Fibroblast of pulmonary artery (primary cell): ENCODE results near the gene RPL27.

Experiments used
- DNase-seq: peaks from one replicate; pipeline ENCODE4 v3.0.0-alpha.2; 2010; ENCODE audit warnings: low read depth
- H3K4me3 ChIP-seq: replicated peaks from 2 replicates; pipeline ENCODE4 v1.5.1; 2011; ENCODE audit warnings: low read depth, mild to moderate bottlenecking, control low read depth, low read length, moderate library complexity
- CTCF ChIP-seq: IDR thresholded peaks from 2 replicates; pipeline ENCODE4 v1.5.1; 2011; ENCODE audit warnings: mild to moderate bottlenecking, control low read depth, low read length, inconsistent platforms; ENCODE audit errors: missing control alignments

RPL27 gene

DNA sequence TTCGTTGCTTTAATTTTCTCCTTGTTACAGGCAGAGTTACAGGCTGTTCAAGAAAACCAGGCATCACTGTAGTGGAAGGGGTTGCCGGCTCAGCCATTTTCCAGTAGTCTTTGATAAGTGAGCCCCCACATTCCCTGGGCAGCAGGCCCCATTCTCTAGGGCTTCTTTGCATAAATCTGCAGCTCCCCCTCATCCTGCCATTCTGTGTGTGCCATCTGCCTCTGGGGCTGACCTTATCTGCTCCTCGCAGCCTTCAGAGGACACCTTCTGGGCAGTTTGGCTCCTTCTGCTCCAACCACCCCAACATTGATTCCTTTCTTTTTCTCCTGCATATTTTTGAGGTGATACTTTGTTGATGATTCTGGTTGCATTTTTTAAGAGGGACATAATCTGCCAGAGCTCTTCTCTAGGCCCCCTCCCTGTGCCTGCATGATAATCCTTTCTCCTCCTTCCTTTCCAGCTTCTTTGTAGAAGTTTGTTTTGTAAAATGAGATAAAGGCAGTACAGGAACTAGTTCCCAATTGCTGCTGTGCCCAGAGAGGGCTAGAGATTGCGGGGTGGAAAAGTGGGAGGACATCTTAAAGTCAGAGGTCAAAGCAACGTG lies 43.9 kb downstream of the RPL27 start:
- no peak for DNase-seq
- H3K4me3 ChIP-seq: no peak overlapping the region
- no peak for TF ChIP-seq CTCF

DNA sequence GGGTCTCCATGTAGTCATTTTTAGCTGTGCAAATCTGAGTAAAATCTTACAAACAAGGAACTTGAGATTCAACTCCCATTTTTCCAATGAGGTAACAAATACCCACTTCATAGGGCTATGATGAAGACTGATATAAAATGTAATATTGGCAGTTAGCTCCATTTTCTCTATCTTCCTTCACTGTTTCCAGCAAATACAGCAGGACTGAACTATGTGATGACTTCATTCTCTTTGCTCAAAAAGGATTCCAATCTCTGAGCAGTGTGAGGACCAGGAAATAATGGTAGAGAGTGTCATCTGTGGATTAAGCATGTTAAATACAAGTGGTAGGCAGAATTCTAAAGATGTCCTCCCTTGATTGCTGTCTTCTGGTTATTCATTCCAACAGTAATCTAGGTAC lies 45.1 kb downstream of the RPL27 start:
- DNase-seq: no peak
- H3K4me3 ChIP-seq: no peak overlapping the region
- TF ChIP-seq CTCF: no peak

- no peak overlapping the region for H3K4me3 ChIP-seq
Measured at GRCh38 chr17:43044024-43044423, 45.8 kb downstream of the RPL27 start.

DNA sequence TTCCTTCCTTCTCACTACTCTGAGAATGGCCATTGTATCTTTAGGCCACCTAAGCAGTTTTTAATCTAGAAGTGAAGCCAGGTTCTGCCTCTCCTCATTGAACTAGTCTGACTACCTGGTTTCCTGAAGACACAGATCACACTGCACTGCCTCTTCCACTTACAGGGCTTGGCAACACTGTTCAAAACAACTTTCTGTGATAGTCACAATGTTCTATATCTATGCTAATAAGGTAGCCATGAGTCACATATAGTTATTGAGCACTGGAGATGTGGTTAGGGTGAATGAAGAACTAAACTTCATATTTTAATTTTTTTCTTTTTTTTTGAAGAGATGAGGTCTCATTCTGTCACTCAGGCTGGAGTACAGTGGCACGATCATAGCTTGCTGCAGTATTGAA lies 53.8 kb downstream of the RPL27 start:
- no peak for DNase-seq
- no peak overlapping the region for H3K4me3 ChIP-seq
- TF ChIP-seq CTCF: no peak

More at GRCh38 chr17:43044024-43044423, 45.8 kb downstream of the RPL27 start:
- TF ChIP-seq CTCF: no peak
- no peak for DNase-seq
